Esophagus squamous epithelium (tissue), 5 donors: ENCODE data around the gene HACL1. TPM values are rescaled to one million over a fixed set of nuclear protein-coding genes. Genes with fewer than 3 reads are reported as not detected.
A peak's percentile ranks its signal among the peaks of the same experiment; 100 is the strongest.

Experiments
- DNase-seq: peaks from one replicate; lab custom pipeline; 2025; lab: John Stamatoyannopoulos, UW
- H3K27ac ChIP-seq, 4 donors: fragments of 200-600 bp; sonication (generic); one replicate each; pipeline ENCODE4 v1.5.1; 2016 to 2019; ENCODE audit warnings: mild to moderate bottlenecking in 1 of 4
- H3K27me3 ChIP-seq, 4 donors: fragments of 200-600 bp; sonication (generic); 1 replicate in 3 of 4; 2 replicates in 1 of 4; pipeline versions ENCODE4 v1.5.1 to v1.6.0; 2017 to 2021; ENCODE audit warnings: antibody characterized with exemption in 1 of 4
- H3K36me3 ChIP-seq, 3 donors: fragments of 200-600 bp; sonication (generic); one replicate each; pipeline ENCODE4 v1.5.1; 2016 to 2019
- H3K4me1 ChIP-seq, 3 donors: fragments of 200-600 bp; sonication (generic); one replicate each; pipeline ENCODE4 v1.5.1; 2017 to 2019
- H3K4me3 ChIP-seq, 4 donors: fragments of 200-600 bp; sonication (generic); 1 replicate in 3 of 4; 2 replicates in 1 of 4; pipeline ENCODE4 v1.5.1; 2016 to 2019; ENCODE audit warnings: mild to moderate bottlenecking in 2 of 4, moderate library complexity in 1 of 4
- H3K9me3 ChIP-seq, 3 donors: fragments of 200-600 bp; sonication (generic); one replicate each; pipeline ENCODE4 v1.5.1; 2016 to 2019
- POLR2A ChIP-seq, 4 donors: fragments of 450-650 bp; IDR thresholded peaks; one replicate each; pipeline ENCODE4 v1.6.1; 2017; ENCODE audit warnings: antibody characterized with exemption in 4 of 4, mild to moderate bottlenecking in 4 of 4, moderate library complexity in 3 of 4
- WGBS, 2 donors: methylation state at CpG; one replicate each; pipeline ENCODE4 v1.1.5; 2018; 5-methylcytosine and 5-hydroxymethylcytosine counted together
- intact Hi-C: fragments of 100-400 bp; cut with DNase I; formaldehyde crosslinking; loops from one replicate; pipeline ENCODE4 v1.15.0; 2022
- total RNA-seq, 4 donors: library from RNA; depleted of rRNA; stranded (reverse); fragments of >200 nt; gene quantifications; one replicate each; pipeline ENCODE4 v1.1.0, GENCODE V29; 2016
- TF ChIP-seq, protein P1 (sequence below), 6 experiments: fragments of 450-650 bp in 4 of 6; fragments of 200-600 bp in 2 of 6; sonication (generic) in 2 of 6; IDR thresholded peaks; one replicate each; pipeline ENCODE4 v1.5.1; 2016 to 2019; ENCODE audit warnings: antibody characterized with exemption in 6 of 6, mild to moderate bottlenecking in 4 of 6, moderate library complexity in 4 of 6
- donor health status: DM: yes; HTN: yes; CAD: no.

The HACL1 gene
- total RNA-seq, 4 donors from 2014 or later, result 3.3 to 22.3 (median 9.4) TPM

DNA sequence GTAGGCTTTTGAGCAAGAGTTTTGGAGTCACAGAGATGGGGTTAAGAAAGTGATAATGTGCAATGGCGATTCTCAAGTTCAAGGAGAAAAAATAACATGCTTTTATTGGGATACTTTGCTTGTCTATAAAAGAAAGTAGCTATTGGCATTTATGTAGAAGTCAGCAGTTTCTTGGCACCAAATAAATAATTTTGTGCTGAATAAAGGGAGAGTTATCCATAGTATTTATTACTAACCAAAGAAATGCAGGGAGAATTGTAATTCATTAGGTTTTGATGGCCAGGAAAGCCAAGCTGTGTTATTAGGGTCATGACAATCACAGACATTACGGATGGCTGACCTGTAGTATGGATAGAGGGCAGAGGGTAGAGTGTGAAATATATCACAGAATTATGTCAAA is 33.3 kb upstream of the HACL1 start:
- DNase-seq, result no peak
- Histone ChIP-seq H3K4me3 (no peak overlapping the region), H3K4me1 (peaks cover 20 to 54% (median 38%) of the 10 kb centered on the region in 3 donors), H3K27ac (peak overlapping the region in 3 of 4 donors; percentile 55 to 73 (median 72)), H3K27me3 (no peaks in the 10 kb centered on the region), H3K9me3 (no peaks in the 10 kb centered on the region), H3K36me3 (no peaks in the 10 kb centered on the region)
- TF ChIP-seq, protein P1, sequence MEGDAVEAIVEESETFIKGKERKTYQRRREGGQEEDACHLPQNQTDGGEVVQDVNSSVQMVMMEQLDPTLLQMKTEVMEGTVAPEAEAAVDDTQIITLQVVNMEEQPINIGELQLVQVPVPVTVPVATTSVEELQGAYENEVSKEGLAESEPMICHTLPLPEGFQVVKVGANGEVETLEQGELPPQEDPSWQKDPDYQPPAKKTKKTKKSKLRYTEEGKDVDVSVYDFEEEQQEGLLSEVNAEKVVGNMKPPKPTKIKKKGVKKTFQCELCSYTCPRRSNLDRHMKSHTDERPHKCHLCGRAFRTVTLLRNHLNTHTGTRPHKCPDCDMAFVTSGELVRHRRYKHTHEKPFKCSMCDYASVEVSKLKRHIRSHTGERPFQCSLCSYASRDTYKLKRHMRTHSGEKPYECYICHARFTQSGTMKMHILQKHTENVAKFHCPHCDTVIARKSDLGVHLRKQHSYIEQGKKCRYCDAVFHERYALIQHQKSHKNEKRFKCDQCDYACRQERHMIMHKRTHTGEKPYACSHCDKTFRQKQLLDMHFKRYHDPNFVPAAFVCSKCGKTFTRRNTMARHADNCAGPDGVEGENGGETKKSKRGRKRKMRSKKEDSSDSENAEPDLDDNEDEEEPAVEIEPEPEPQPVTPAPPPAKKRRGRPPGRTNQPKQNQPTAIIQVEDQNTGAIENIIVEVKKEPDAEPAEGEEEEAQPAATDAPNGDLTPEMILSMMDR (IDR thresholded peaks at IDR 0.05), result no peak
- no peak for TF ChIP-seq POLR2A (IDR thresholded peaks at IDR 0.05)
- intact Hi-C loops, result loop anchor here (5.0 kb wide), 1 partner anchor 178 kb away; no protein-coding TSS in a partner anchor
- WGBS, 2 donors, result 73 to 74% methylated on average over 2 of the region's 2 CpGs

DNA sequence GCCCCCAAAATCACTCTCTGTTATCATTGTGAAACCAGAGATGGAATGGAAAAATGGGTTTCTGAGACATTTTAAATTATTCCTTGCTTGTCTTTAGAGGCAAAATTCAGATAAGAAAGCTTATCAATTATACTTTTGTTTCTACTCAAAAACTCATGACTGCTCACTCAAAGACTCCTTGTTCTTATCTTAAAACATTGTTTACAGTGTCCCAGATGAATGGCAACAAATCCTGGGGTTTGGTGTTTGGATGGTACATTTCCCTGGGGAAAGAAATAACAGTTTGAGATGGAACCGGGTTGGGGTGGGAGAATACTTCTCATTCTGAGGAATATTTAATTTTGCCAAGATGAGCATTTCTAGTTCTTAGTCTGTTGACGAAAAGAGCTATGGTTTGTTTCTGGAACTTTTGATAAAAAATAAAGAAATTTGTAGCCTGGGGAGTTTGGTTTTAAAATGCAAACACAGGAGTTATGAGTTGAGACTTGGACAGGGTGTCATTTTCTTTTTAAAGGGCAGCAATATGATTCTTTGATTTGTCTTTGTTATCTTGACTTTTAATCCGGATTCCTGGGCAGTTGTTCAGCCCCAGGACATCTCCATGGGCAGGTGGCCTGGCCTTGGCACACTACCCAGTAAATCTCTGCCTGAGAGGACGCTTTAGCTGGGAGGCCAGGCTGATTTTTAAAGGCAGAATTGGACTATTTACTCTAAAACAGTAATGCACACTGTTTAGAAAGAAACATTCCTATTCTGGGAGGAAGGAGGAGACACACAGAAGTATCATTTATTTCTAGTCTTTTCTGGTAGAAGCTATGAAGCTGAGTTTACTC is 32.6 kb upstream of the HACL1 start:
- no peaks in the 10 kb centered on the region for H3K36me3 ChIP-seq
- H3K27ac ChIP-seq, result peak overlapping the region in 3 of 4 donors; percentile 55 to 73 (median 72)
- H3K9me3 ChIP-seq, result no peaks in the 10 kb centered on the region
- H3K4me1 ChIP-seq, result peaks cover 20 to 54% (median 38%) of the 10 kb centered on the region in 3 donors
- H3K4me3 ChIP-seq, result no peak overlapping the region
- TF ChIP-seq, protein P1 (IDR thresholded peaks at IDR 0.05), result no peak
- TF ChIP-seq POLR2A (IDR thresholded peaks at IDR 0.05), result no peak
- H3K27me3 ChIP-seq, result no peaks in the 10 kb centered on the region
- intact Hi-C loops, result loop anchor here (5.0 kb wide), 1 partner anchor 178 kb away; no protein-coding TSS in a partner anchor
- DNase-seq, result no peak
- 36 to 44% methylated on average over 4 of the region's 4 CpGs for WGBS, 2 donors

DNA sequence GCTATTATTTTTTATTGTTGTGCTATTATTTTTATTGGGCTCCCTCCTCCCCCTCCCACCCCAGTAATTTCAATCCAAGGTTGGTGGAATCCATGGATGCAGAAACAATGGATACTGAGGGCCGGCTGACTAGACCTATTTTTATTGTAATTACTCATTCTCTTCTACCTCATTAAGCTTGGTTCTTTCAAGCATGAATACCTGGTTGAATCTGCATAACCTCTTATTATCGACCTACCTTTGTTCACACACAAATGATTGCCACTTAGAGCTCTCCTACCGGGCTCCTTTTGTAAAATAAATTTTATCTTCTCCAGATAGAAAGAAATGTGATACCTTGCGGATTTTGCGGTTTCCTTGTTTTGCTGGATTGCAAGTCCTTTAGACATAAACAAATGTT is 31.8 kb upstream of the HACL1 start:
- Histone ChIP-seq H3K4me3 (no peak overlapping the region), H3K9me3 (no peaks in the 10 kb centered on the region), H3K4me1 (peaks cover 20 to 54% (median 38%) of the 10 kb centered on the region in 3 donors), H3K36me3 (no peaks in the 10 kb centered on the region), H3K27ac (peak overlapping the region in 1 of 4 donors; percentile 73), H3K27me3 (no peaks in the 10 kb centered on the region)
- no peak for DNase-seq
- 80 to 88% methylated on average over 5 of the region's 5 CpGs for WGBS, 2 donors
- TF ChIP-seq POLR2A (IDR thresholded peaks at IDR 0.05), result no peak
- TF ChIP-seq, protein P1 (IDR thresholded peaks at IDR 0.05), result no peak
- intact Hi-C loops, result loop anchor here (5.0 kb wide), 1 partner anchor 179 kb away; no protein-coding TSS in a partner anchor

DNA sequence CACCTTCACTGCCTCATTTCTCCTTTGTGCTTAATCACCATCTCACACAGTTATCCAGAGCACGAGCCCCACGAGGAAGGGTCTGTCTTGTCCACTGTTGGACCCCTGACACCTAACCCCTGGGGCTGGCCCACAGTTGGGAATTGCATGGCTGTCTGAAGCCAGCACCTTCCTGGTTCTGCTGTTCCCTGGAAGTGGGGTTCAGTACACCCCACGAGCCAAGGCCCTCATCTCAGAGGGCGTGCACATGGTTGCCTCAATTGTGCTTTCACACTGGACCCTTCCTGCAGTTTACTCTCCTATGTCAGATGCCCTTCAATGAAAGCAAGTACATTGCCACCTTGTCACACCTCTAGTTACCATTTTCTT is 30.8 kb upstream of the HACL1 start:
- DNase-seq, result no peak
- Histone ChIP-seq H3K9me3 (no peaks in the 10 kb centered on the region), H3K4me3 (no peak overlapping the region), H3K27me3 (no peaks in the 10 kb centered on the region), H3K36me3 (no peaks in the 10 kb centered on the region), H3K4me1 (peaks cover 20 to 50% (median 38%) of the 10 kb centered on the region in 3 donors), H3K27ac (no peak overlapping the region)
- TF ChIP-seq, protein P1 (IDR thresholded peaks at IDR 0.05), result no peak
- TF ChIP-seq POLR2A (IDR thresholded peaks at IDR 0.05), result no peak
- intact Hi-C loops, result loop anchor here (5.0 kb wide), 1 partner anchor 180 kb away; no protein-coding TSS in a partner anchor
- 92 to 100% methylated on average over 2 to 3 of the region's 4 CpGs for WGBS, 2 donors
